GM12878 (cell line): ENCODE data around the gene KCTD19. TPM values are rescaled to one million over a fixed set of nuclear protein-coding genes. Genes with fewer than 3 reads are reported as not detected.
"Not testable (repeated sequence)": the region's sequence is repeated elsewhere in the genome, so short reads cannot be mapped to it uniquely, and the experiment has no call there.

Source experiments
- ATAC-seq: fragments of 200-7000 bp; cut with Tn5 transposase; 3 replicates; pipeline ENCODE4 v1.9.1; 2020; ENCODE audit warnings: mild to moderate bottlenecking, moderate library complexity
- BruUV-seq: library from RNA; stranded (reverse); fragments of 400-500 nt; replicated peaks from 2 replicates; lab custom pipeline; 2021; lab: Mats Ljungman, UMichigan
- CTCF ChIA-PET: fragments of 300-600 bp; sonication (Branson Sonifier 250); formaldehyde crosslinking; extraction: SDS; loops from one replicate; lab custom pipeline; 2021; ENCODE audit warnings: inconsistent platforms; lab: Yijun Ruan, JAX
- POLR2A ChIA-PET: fragments of 350-600 bp; formaldehyde crosslinking; extraction: SDS; loops from one replicate; lab custom pipeline; 2021; ENCODE audit warnings: inconsistent platforms; lab: Charles Lee
- RAD21 ChIA-PET: fragments of 300-600 bp; sonication (Branson Sonifier 250); formaldehyde crosslinking; loops from one replicate; lab custom pipeline; 2023; ENCODE audit warnings: antibody characterized with exemption; ENCODE audit not compliant: unreplicated experiment; lab: Charles Lee
- SMC1A ChIA-PET: fragments of 300-600 bp; sonication (Branson Sonifier 250); formaldehyde crosslinking; loops from one replicate; lab custom pipeline; 2023; ENCODE audit not compliant: unreplicated experiment, uncharacterized antibody; lab: Charles Lee
- DNase-seq: peaks from one replicate; pipeline ENCODE4 v3.0.0-alpha.2; 2011; ENCODE audit warnings: low read depth, low spot score
- FAIRE-seq: peaks from 3 replicates; lab custom pipeline; 2011; peaks lifted over from hg19 to GRCh38; lab: Jason Lieb, UNC
- H2AFZ ChIP-seq: 2 replicates; pipeline ENCODE4 v1.6.0; 2011; ENCODE audit warnings: low read depth, low read length, control low read depth; ENCODE audit not compliant: control insufficient read depth
- H3K27ac ChIP-seq: 2 replicates; pipeline ENCODE4 v1.5.1; 2011; ENCODE audit warnings: control low read depth; ENCODE audit not compliant: control insufficient read depth, insufficient read depth
- H3K27me3 ChIP-seq, 2 experiments: replicated peaks in 1 of 2; 2 replicates each; pipeline versions ENCODE4 v1.6.0 to v1.6.1; 2011; ENCODE audit warnings: low read length in 1 of 2; ENCODE audit not compliant: control insufficient read depth in 2 of 2, insufficient read depth in 2 of 2
- H3K36me3 ChIP-seq, 2 experiments: 2 replicates each; pipeline ENCODE4 v1.5.1; 2011; ENCODE audit warnings: low read length in 1 of 2; ENCODE audit not compliant: control insufficient read depth in 2 of 2, insufficient read depth in 2 of 2
- H3K4me1 ChIP-seq: 2 replicates; pipeline ENCODE4 v1.6.1; 2011; ENCODE audit warnings: mild to moderate bottlenecking, low read length, moderate library complexity, mixed read lengths; ENCODE audit not compliant: control insufficient read depth, insufficient read depth
- H3K4me2 ChIP-seq: 2 replicates; pipeline ENCODE4 v1.6.0; 2011; ENCODE audit warnings: control low read depth; ENCODE audit not compliant: control insufficient read depth, insufficient read depth
- H3K4me3 ChIP-seq: fragments of 200-600 bp; sonication (generic); 2 replicates; pipeline ENCODE4 v1.5.1; 2016
- H3K79me2 ChIP-seq: 2 replicates; pipeline ENCODE4 v1.6.0; 2011; ENCODE audit warnings: low read length; ENCODE audit not compliant: control insufficient read depth, insufficient read depth
- H3K9ac ChIP-seq: 2 replicates; pipeline ENCODE4 v1.8.0; 2011; ENCODE audit warnings: low read length, control low read depth, mixed read lengths; ENCODE audit not compliant: control insufficient read depth, insufficient read depth
- H3K9me3 ChIP-seq: replicated peaks from 3 replicates; pipeline ENCODE4 v1.5.1; 2011; ENCODE audit warnings: mild to moderate bottlenecking, low read length; ENCODE audit not compliant: control insufficient read depth, insufficient read depth
- H4K20me1 ChIP-seq: 2 replicates; pipeline ENCODE4 v1.6.0; 2011; ENCODE audit not compliant: control insufficient read depth, insufficient read depth
- CREM ChIP-seq: IDR thresholded peaks from 2 replicates; pipeline ENCODE4 v1.6.1; 2014; ENCODE audit warnings: antibody characterized with exemption, low read depth
- ETV6 ChIP-seq, 2 experiments: fragments of 450-650 bp in 1 of 2; IDR thresholded peaks in 1 of 2; conservative IDR thresholded peaks in 1 of 2; 2 replicates each; pipeline ENCODE4 v1.6.1; 2014; ENCODE audit warnings: antibody characterized with exemption in 1 of 2, borderline replicate concordance in 1 of 2, low read depth in 1 of 2, mild to moderate bottlenecking in 1 of 2, moderate library complexity in 1 of 2
- EZH2 ChIP-seq: IDR thresholded peaks from 2 replicates; pipeline ENCODE4 v1.6.1; 2012; ENCODE audit warnings: low read depth, mild to moderate bottlenecking, control low read depth, inconsistent platforms, low read length, borderline replicate concordance; ENCODE audit not compliant: control insufficient read depth
- KLF5 ChIP-seq: fragments of 450-650 bp; IDR thresholded peaks from 2 replicates; pipeline ENCODE4 v1.6.1; 2014; ENCODE audit warnings: mild to moderate bottlenecking; ENCODE audit not compliant: partially characterized antibody
- MXI1 ChIP-seq: fragments of 150-350 bp; IDR thresholded peaks from 2 replicates; pipeline ENCODE4 v1.6.1; 2011; ENCODE audit warnings: low read depth, mild to moderate bottlenecking, inconsistent platforms, low read length, improper control_type of control experiment
- NFYB ChIP-seq: IDR thresholded peaks from 2 replicates; pipeline ENCODE4 v1.6.1; 2011; ENCODE audit warnings: low read depth, mild to moderate bottlenecking, low read length, improper control_type of control experiment, moderate library complexity; ENCODE audit not compliant: insufficient read depth
- NR2C1 ChIP-seq: fragments of 450-650 bp; IDR thresholded peaks from 2 replicates; pipeline ENCODE4 v1.6.1; 2017; ENCODE audit warnings: antibody characterized with exemption, mild to moderate bottlenecking, moderate library complexity
- PML ChIP-seq: IDR thresholded peaks from 2 replicates; pipeline ENCODE4 v1.6.1; 2012; ENCODE audit warnings: low read length, inconsistent platforms
- RELA ChIP-seq: fragments of 450-650 bp; IDR thresholded peaks from 2 replicates; pipeline ENCODE4 v1.8.0; 2014; ENCODE audit warnings: borderline replicate concordance; ENCODE audit not compliant: partially characterized antibody
- SRF ChIP-seq, 2 experiments: IDR thresholded peaks; 2 replicates each; pipeline ENCODE4 v1.6.1; 2011; ENCODE audit warnings: low read depth in 2 of 2, low read length in 2 of 2, mild to moderate bottlenecking in 1 of 2, moderate library complexity in 1 of 2
- WRNIP1 ChIP-seq: IDR thresholded peaks from 2 replicates; pipeline ENCODE4 v1.6.1; 2011; ENCODE audit warnings: low read depth, low read length, improper control_type of control experiment, borderline replicate concordance
- WGBS: methylation state at CpG from one replicate; pipeline ENCODE4 v1.1.6; 2016; ENCODE audit warnings: low lambda C conversion rate; ENCODE audit not compliant: insufficient replicate concordance, insufficient coverage; ENCODE audit errors: missing lambda C conversion rate; 5-methylcytosine and 5-hydroxymethylcytosine counted together
- in situ Hi-C: fragments of 300-500 bp; cut with MboI; formaldehyde crosslinking; loops from 9 replicates; pipeline ENCODE4 v1.14.3; 2018; ENCODE audit warnings: mixed read lengths
- intact Hi-C: fragments of 100-400 bp; cut with micrococcal nuclease; formaldehyde crosslinking; loops from one replicate; pipeline ENCODE4 v1.14.2; 2022; ENCODE audit not compliant: unreplicated experiment
- polyA plus RNA-seq, 11 experiments: library from polyadenylated mRNA; depleted of rRNA in 4 of 11; unstranded in 6 of 11; stranded (reverse) in 5 of 11; fragments of >200 nt; fragmentation: Nextera tagmentation in 4 of 11; fragmentation: Illumina TruSeq in 1 of 11; extraction: Ambion mirVana in 4 of 11; extraction: Trizol in 1 of 11; gene quantifications; 1 replicate in 1 of 11; 2 replicates in 10 of 11; pipeline versions ENCODE4 v1.2.1 to v1.2.3, GENCODE V29; 2011 to 2016; ENCODE audit warnings: inconsistent platforms in 2 of 11, missing spikeins in 2 of 11, low read depth in 1 of 11
- total RNA-seq, 4 experiments: library from RNA; depleted of rRNA in 3 of 4; stranded (reverse); fragments of >200 nt in 3 of 4; fragmentation: Illumina TruSeq in 1 of 4; extraction: Trizol in 1 of 4; gene quantifications; 2 replicates each; pipeline versions ENCODE4 v1.2.1 to v1.2.3, GENCODE V29; 2013 to 2021
- TF ChIP-seq, protein P1 (sequence below): IDR thresholded peaks from 2 replicates; pipeline ENCODE4 v1.6.1; 2011; ENCODE audit warnings: borderline replicate concordance, low read depth, mild to moderate bottlenecking, moderate library complexity, mixed read lengths, low read length; ENCODE audit not compliant: insufficient read depth; ENCODE audit errors: extremely low read length
- TF ChIP-seq, protein P2 (sequence below): fragments of 450-650 bp; IDR thresholded peaks from 2 replicates; pipeline ENCODE4 v1.6.1; 2017; ENCODE audit warnings: mild to moderate bottlenecking

The KCTD19 gene
- total and polyA plus RNA-seq, 10 of the 15 experiments (the other 5 are each of a cell fraction or from before 2014, with no cell fraction given) = 1.6 to 8.9 (median 3.9) TPM

DNA sequence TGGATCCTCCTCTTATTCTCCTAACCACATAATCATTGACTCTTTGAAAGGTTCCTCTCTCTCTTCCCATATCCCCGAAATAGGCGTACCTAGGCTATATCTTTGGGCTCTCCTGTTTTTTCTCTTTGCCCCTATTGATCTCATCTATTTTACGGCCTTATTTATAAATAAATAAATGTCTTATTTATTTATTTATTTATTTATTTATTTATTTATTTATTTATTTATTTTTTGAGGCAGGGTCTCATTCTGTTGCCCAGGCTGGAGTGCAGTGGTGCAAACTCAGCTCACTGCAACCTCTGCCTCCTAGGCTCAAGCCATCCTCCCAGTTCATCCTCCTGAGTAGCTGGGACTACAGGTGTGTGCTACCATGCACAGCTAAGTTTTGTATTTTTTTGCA is 25.9 kb upstream of the KCTD19 start:
- in situ Hi-C loops, POLR2A ChIA-PET, H3K9ac ChIP-seq, DNase-seq, H3K4me2 ChIP-seq, H3K27ac ChIP-seq, ATAC-seq, FAIRE-seq, H3K36me3 ChIP-seq, H3K27me3 ChIP-seq, intact Hi-C loops, H3K4me3 ChIP-seq, H4K20me1 ChIP-seq, H3K9me3 ChIP-seq, H3K79me2 ChIP-seq, H3K4me1 ChIP-seq, H2AFZ ChIP-seq, RAD21 ChIA-PET, BruUV-seq: not testable (repeated sequence)
- CTCF ChIA-PET = interaction anchor here (0.5 to 1.7 kb wide), 3 partner anchors 13 to 892 kb away, joined by 3 to 5 read pairs (median 3); partner anchors contain the start of gene PLA2G15
- 85% methylated on average over 3 of the region's 3 CpGs for WGBS
- SMC1A ChIA-PET = interaction anchor here (2.1 kb wide), 1 partner anchor 13 kb away, joined by 5 read pairs; no protein-coding TSS in a partner anchor

DNA sequence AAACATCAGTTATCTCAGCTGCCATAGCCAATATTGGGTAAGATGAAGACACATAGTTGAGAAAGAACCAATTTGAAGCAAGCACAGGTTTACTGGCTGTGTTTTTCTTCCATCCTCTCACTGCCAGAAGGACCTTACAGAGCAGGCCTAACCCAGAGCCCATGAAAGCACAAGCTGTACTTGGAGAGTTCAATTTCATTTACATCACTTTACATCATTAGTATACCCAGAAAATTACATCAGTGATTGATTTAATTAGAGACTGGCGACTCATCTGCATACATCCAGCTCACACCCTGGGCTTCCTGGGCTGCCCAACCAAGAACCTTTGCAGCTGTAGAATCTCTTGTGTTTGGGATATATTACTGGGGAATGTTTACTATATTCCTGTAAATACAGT is 23.8 kb upstream of the KCTD19 start:
- CTCF ChIA-PET = interaction anchor here (0.5 to 1.6 kb wide), 10 partner anchors 11 to 165 kb away, joined by 3 to 6 read pairs (median 4); no protein-coding TSS in a partner anchor
- Histone ChIP-seq H2AFZ (no peak overlapping the region), H4K20me1 (no peaks in the 10 kb centered on the region), H3K9ac (no peak overlapping the region), H3K27ac (no peak overlapping the region), H3K27me3 (no peaks in the 10 kb centered on the region), H3K9me3 (no peaks in the 10 kb centered on the region), H3K4me1 (no peaks in the 10 kb centered on the region), H3K4me2 (no peak overlapping the region), H3K79me2 (no peaks in the 10 kb centered on the region), H3K4me3 (no peak overlapping the region), H3K36me3 (no peaks in the 10 kb centered on the region)
- no TSS peak for BruUV-seq
- SMC1A ChIA-PET = interaction anchor here (1.1 to 1.4 kb wide), 3 partner anchors 15 to 36 kb away, joined by 3 read pairs; no protein-coding TSS in a partner anchor
- ATAC-seq (no peak), FAIRE-seq (no peak), DNase-seq (no peak)
- POLR2A ChIA-PET = interaction anchor here (0.6 kb wide), 1 partner anchor 340 kb away, joined by 6 read pairs; no protein-coding TSS in a partner anchor
- in situ Hi-C loops (no loop called here), intact Hi-C loops (no loop called here)
- RAD21 ChIA-PET = interaction anchor here (0.6 to 1.1 kb wide), 3 partner anchors 49 to 118 kb away, joined by 3 to 4 read pairs (median 3); no protein-coding TSS in a partner anchor
- WGBS = 0% methylated on average over 1 of the region's 1 CpG
- TF ChIP-seq, protein P1, sequence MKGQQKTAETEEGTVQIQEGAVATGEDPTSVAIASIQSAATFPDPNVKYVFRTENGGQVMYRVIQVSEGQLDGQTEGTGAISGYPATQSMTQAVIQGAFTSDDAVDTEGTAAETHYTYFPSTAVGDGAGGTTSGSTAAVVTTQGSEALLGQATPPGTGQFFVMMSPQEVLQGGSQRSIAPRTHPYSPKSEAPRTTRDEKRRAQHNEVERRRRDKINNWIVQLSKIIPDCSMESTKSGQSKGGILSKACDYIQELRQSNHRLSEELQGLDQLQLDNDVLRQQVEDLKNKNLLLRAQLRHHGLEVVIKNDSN = no peak
- no peak for TF ChIP-seq PML
- TF ChIP-seq SRF (IDR thresholded peaks at IDR 0.05; ENCODE audit: low read depth in 2 of 2, low read length in 2 of 2) = no peak
- TF ChIP-seq ETV6 (conservative IDR thresholded peaks at IDR 0.05 in 1 of 2, IDR thresholded peaks at IDR 0.05 in 1 of 2; ENCODE audit: borderline replicate concordance in 1 of 2, low read depth in 1 of 2) = no peak
- no peak for TF ChIP-seq NFYB
- TF ChIP-seq RELA = no peak
- TF ChIP-seq MXI1 = no peak
- TF ChIP-seq EZH2 = no peak
- TF ChIP-seq WRNIP1 = no peak
- TF ChIP-seq, protein P2, sequence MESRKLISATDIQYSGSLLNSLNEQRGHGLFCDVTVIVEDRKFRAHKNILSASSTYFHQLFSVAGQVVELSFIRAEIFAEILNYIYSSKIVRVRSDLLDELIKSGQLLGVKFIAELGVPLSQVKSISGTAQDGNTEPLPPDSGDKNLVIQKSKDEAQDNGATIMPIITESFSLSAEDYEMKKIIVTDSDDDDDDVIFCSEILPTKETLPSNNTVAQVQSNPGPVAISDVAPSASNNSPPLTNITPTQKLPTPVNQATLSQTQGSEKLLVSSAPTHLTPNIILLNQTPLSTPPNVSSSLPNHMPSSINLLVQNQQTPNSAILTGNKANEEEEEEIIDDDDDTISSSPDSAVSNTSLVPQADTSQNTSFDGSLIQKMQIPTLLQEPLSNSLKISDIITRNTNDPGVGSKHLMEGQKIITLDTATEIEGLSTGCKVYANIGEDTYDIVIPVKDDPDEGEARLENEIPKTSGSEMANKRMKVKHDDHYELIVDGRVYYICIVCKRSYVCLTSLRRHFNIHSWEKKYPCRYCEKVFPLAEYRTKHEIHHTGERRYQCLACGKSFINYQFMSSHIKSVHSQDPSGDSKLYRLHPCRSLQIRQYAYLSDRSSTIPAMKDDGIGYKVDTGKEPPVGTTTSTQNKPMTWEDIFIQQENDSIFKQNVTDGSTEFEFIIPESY = no peak
- no peak for TF ChIP-seq CREM
- no peak for TF ChIP-seq KLF5
- TF ChIP-seq NR2C1 = no peak
